Left cardiac atrium (tissue), 4 donors: ENCODE data around the gene SLC12A3. TPM values are rescaled to one million over a fixed set of nuclear protein-coding genes. Genes with fewer than 3 reads are reported as not detected.

Experiments
- ATAC-seq, 2 donors: fragments of 200-7000 bp; cut with Tn5 transposase; one replicate each; pipeline ENCODE4 v1.9.1; 2020; ENCODE audit warnings: mild to moderate bottlenecking in 2 of 2, moderate library complexity in 2 of 2
- DNase-seq: peaks from one replicate; pipeline ENCODE4 v3.0.0-alpha.2; 2020
- intact Hi-C, 2 donors: fragments of 100-400 bp; cut with DNase I; formaldehyde crosslinking; loops; one replicate each; pipeline versions ENCODE4 v1.14.1 to v1.15.1; 2022 to 2023
- total RNA-seq, 2 donors: library from RNA; stranded (reverse); fragmentation: NEBNext Ultra II Directional; extraction: Animal tissue kit (Norgen Biotek cat#: 25700); gene quantifications; one replicate each; pipeline ENCODE4 v1.2.1, GENCODE V29; 2021
- donor health status: DM: no; HTN: yes; CAD: no.
- donor health status: DM: no; HTN: yes; CAD: no; lungs with severe emphysema.
- donor health status: DM: yes; HTN: yes; CAD: no.
- donor health status: Dilated cardiomyopathy.

The SLC12A3 gene
- total RNA-seq, 2 donors from 2014 or later: not detected

DNA sequence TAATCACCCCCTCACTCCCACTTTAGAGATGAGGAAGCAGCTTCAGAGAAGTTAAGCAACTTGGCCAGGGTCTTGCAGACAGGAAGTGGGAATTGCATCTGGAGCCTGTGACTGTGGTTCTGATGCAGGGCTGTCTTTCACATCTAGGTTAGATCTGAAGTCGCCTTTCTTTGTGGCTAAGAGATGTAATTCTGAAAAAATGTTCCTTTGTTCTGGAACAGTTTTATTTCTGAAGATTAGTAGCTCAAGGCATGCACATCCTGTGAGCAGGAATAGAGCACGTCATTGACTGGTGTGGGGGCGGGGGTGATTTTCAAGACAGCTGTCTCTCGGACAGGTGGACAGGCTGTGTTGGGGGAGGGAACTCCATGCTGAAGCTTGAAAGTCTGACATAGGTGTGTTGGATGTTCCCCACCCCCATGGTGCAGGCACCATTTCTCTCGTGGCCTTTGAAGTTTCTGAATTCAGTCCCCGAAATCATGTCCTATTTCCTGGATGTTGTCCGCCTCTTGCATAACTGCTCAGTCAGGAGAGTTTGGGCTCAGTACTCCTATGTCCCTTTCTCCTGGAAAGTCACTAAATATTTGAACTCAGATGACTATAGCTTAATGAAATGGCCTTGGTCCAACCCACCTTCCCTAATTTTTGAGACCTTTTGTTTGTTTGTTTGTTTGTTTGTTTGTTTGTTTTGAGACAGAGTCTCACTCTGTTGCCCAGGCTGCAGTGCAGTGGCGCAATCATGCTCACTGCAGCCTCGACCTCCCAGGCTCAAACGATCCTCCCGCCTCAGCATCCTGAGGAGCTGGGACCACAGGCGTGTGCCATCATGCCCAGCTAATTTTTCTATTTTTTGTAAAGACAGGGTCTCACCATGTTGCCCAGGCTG is 45.9 kb downstream of the SLC12A3 start:
- ATAC-seq: peak; percentile 53 to 61
- intact Hi-C loops: no loop called here
- no peak for DNase-seq

GRCh38 chr16:56911771-56912571 is 47.0 kb downstream of the SLC12A3 start:
- peak; percentile 42 for DNase-seq
- ATAC-seq: peak; percentile 70 to 76
- intact Hi-C loops: no loop called here

DNA sequence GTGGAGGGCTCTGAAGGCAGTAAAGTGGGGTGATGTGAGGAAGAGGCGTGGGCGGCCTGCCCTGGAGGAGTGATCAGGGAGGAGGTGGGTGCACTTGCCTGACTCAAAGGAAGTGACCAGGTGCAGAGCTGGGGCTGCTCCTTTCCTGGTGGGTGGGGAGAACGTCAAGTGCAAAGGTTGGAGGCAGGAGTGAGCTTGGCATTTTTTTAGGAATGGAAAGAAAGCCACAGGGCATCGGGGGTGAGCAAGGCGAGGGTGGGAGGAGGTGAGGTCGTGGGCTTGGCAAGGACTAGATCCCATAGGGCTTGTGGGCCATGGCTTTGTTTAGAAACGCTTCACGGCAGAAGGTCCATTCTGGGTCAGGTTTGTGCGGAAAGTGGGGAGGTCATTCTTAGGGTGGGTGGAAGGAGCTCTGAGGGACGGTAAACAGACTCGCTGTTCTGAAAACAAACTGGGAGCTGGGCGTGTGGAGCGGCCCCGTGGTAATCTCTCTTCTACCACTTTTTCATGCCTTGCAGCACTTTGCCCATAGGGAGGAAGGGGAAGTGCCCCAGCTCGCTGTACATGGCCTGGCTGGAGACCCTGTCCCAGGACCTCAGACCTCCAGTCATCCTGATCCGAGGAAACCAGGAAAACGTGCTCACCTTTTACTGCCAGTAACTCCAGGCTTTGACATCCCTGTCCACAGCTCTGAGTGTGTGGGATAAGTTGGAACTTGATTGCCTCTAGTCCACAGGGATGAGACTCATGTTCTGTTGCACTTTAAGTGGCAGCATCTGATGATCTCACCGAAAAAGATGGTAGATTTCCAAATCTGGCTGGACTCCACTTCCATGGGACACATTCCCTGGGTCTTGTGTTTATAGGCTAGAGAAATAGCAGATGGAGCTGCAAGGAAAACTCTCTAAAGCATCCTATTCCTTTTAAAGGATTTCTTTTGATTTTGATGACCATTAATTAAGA is 48.0 kb downstream of the SLC12A3 start:
- intact Hi-C loops: no loop called here

GRCh38 chr16:56914896-56915295 is 49.9 kb downstream of the SLC12A3 start:
- DNase-seq: no peak
- intact Hi-C loops: no loop called here
- no peak for ATAC-seq

More for the DNA sequence above, 48.0 kb downstream of the SLC12A3 start:
- ATAC-seq (no peak), DNase-seq (no peak)

GRCh38 chr16:56915336-56916119 is 50.5 kb downstream of the SLC12A3 start:
- ATAC-seq (peak in 1 of 2 donors; percentile 36), DNase-seq (peak; percentile 49)
- intact Hi-C loops: no loop called here

DNA sequence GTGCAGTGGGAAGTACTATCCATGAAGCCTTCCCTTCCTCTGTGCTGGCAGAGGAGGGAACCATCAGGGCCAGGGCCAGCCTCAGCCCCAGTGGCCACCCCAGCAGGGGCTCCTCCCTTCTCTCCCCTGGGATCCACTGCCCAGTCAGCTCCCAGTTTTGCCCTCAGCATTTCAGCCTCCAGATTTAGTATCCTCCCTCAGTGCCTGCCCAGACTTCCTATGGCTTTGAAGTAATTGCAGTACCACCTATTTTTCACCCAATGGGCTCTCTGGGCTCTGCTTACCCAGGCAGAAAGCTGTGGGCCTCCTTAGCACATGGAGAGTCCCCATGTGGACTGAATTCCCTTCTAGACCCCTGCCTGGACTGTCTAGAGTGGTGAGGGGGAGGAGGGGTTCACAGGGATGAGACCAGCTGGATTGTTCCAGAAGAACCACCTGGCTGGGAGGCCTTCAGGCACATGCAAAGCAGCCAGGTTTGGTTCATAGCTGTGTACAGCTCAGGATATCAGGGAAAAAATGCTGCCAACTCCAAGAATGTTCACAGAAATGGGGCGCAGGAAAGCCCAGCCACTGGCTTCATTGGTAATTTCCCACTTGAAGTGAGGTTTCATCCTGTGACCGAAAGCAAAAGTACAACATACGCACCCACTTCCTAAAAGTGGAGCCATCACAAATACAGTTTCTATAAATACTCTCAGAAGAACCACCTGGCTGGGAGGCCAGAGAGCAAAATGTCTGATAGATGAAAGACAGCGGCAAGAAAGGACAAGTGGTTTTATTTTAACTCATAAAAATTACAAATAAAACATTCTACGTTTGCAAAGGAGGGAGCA is 51.8 kb downstream of the SLC12A3 start:
- ATAC-seq (peak; percentile 8 to 14), DNase-seq (no peak)
- intact Hi-C loops: no loop called here

DNA sequence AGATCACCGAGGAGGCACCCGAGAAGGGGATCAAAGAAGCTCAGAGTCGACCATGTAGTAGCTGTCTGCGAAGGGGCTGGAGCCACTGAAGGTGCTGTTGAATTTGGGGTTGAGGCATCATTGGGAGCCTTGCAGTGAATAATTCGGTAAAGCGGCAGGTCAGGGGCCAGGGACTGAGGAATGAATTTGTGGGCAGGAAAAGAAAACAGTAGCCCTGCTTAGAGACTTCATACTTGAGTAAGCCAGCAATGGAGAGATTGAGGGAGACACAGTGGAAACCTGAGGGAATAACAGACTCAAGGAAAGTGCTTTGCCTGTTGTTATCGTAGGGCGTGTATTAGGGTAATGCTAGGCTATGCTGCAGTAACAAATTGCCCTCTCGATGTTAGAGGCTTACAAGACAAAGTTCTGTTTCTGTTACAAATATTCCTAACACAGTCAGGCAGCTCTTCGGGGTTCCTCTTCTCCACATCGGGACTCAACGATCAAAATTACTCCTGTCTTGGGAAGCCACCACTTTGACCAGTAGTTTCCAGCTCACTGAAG is 53.5 kb downstream of the SLC12A3 start:
- no peak for ATAC-seq
- intact Hi-C loops: no loop called here

GRCh38 chr16:56919099-56919800 is 54.2 kb downstream of the SLC12A3 start:
- intact Hi-C loops: no loop called here
- DNase-seq (no peak), ATAC-seq (no peak)

More for the DNA sequence above, 53.5 kb downstream of the SLC12A3 start:
- DNase-seq: no peak

DNA sequence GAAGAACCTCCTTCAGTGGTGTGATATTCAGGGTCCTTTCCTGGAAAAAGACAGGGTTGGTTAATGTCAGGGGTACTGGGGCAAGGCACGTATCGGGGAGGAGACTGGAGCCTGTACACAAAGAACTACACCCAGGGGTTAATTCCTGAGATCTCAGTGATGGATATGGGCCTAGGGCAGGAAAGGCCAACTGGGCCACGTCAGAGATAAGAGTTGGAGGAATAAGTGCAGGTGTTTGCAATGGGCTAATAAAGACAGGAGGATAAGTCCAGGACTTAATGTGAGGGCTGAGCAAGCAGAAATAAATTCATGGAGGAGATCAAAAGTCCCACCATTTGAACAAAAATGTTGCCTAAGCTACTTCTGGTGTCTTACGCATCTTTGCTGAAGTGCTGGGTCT is 56.6 kb downstream of the SLC12A3 start:
- intact Hi-C loops: no loop called here
- no peak for DNase-seq
- no peak for ATAC-seq

- DNase-seq: no peak
- no peak for ATAC-seq
- intact Hi-C loops: no loop called here
Measured at GRCh38 chr16:56923481-56924091, 58.6 kb downstream of the SLC12A3 start.

GRCh38 chr16:56927471-56927870 is 62.5 kb downstream of the SLC12A3 start:
- DNase-seq: no peak

GRCh38 chr16:56929639-56930038 is 64.6 kb downstream of the SLC12A3 start:
- intact Hi-C loops: no loop called here
- ATAC-seq (no peak), DNase-seq (no peak)

More at GRCh38 chr16:56927471-56927870, 62.5 kb downstream of the SLC12A3 start:
- intact Hi-C loops: no loop called here
- no peak for ATAC-seq

- intact Hi-C loops: no loop called here
- no peak for ATAC-seq
- DNase-seq: no peak
Measured at GRCh38 chr16:56930486-56931270, 65.7 kb downstream of the SLC12A3 start.

GRCh38 chr16:56931271-56931891 is 66.4 kb downstream of the SLC12A3 start:
- intact Hi-C loops: no loop called here
- DNase-seq: peak; percentile 25
- no peak for ATAC-seq
